NCI-H69 (cell line): ENCODE results near the gene PCYT1B.

ENCODE experiments used
- DNase-seq: peaks from one replicate; lab custom pipeline; 2025; lab: John Stamatoyannopoulos, UW

The PCYT1B gene

DNA sequence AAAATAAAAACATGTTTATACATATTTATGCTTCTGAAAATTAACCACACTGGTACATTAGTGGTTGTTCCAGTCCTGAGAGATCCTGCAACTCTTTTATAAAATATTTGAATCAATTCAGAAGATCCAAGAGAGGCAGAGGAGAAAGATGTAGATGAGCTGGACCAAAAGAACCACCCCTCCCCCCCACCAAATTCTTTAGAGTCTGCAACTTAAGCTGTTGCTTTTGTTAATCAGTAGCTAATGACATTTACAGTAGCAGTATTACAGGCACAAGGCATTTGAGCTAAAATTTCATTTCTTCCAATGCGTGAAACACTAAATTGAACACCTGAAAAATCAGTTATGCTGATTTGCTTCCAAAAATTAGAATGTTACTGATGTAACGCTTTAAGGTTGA, 120.5 kb downstream of the PCYT1B start:
- DNase-seq, result no peak

DNA sequence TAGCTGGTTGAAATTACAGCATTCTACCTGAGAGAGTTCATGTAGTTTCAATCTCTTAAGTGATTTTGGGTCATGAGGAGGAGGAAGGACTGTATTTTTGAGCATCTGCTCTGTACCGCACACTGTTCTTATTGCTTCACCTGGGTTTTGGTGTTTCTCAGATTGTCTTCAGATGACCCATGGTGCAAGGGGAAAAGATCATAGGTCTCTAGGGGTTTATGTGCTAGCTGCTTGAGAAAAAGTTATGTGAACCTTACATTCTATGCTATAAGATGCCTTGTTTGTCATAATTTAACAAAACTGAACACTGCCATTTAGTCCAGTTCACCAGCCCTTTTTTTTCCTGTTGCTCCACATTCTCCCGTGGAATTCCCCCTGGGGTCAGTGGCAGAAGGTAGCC, 121.7 kb downstream of the PCYT1B start:
- DNase-seq, result no peak

DNA sequence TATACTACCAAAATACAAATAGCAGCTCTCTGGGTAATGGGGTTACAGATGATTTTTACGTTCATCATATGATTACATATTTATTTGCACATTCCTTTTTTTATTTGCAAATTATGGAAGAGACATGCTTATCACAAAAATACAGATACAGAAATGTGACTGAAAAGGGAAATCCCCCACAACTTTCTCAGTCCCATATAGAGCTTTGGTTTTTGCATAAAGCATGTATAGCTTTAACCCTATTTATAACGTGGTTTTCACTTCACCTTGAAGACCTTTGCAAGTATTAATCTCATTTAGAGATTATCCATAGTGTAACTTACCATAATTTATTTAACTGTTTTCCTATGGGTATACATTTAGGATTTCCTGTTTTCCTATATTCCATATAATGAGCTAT, 126.7 kb downstream of the PCYT1B start:
- DNase-seq, result no peak

DNA sequence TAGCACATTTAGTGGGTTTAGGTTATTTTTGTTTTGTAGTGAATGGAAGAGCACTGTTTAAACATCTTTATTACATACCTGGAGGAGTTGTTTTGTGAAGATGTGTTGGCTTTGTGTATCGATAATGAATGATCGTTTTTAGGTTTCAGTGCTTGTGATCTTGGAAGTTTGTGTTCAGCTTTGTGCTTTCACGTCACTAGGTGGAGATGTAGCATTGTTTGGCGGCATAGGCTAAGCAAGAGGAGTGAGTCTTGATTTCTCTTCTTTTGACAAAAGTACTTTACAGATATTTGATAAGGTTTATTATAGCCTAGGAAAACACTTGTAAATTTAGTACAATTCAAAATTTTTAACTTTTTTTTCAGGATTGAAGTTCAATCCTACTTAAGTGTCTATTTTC, 131.7 kb downstream of the PCYT1B start:
- DNase-seq, result peak; percentile 23

DNA sequence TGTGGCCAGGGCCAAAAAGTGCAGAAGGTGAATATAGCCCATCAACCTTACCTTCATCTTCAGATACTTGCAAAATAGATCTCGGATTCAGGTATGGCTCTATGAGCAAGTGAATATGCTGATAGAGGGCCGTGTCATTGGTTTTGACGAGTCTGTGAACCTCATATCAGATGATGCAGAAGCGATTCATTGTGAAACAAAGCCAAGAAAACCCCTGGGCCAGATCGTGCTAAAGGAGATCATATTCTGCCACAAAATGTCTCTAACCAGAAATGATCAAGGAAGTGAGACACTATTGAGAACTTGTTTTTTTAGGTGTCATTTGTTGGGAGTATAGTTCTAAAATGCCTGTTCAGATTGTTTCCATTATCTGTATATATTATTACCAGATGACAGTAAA, 133.7 kb downstream of the PCYT1B start:
- no peak for DNase-seq

DNA sequence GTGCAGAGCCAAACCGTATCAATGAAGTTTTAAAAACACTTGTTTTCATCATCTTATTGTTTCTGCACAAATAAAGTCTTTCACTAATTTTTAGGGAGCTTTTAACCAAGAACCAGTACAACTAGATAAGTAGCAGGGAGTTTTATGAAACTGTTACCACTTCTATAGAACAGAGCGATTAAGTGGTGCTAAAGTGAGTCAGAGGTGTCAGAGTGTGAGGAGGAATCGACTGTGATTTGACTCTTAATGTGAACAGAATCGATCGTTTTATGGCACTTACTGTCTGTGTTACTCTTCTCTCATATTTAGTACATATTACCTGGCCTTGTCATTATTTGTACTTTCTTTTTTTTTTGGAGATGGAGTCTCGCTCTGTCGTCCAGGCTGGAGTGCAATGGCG, 138.8 kb downstream of the PCYT1B start:
- DNase-seq, result no peak
